K562 (cell line): Measurements from ENCODE around the gene NF2. TPM values are rescaled to one million over a fixed set of nuclear protein-coding genes. Genes with fewer than 3 reads are reported as not detected.

Experiments used
- ATAC-seq: fragments of 200-7000 bp; cut with Tn5 transposase; 3 replicates; pipeline ENCODE4 v1.9.1; 2020; ENCODE audit warnings: moderate library complexity
- BruUV-seq: library from RNA; stranded (reverse); fragments of 400-500 nt; replicated peaks from 2 replicates; lab custom pipeline; 2021; lab: Mats Ljungman, UMichigan
- CTCF ChIA-PET: fragments of 300-600 bp; formaldehyde crosslinking; extraction: SDS; loops from one replicate; lab custom pipeline; 2021; ENCODE audit warnings: low intra/inter-chr PET ratio; lab: Yijun Ruan, JAX
- POLR2A ChIA-PET: fragments of 300-600, 350-650 bp; sonication (Branson Sonifier 250); formaldehyde crosslinking; extraction: SDS; loops from one replicate; lab custom pipeline; 2021; ENCODE audit warnings: antibody characterized with exemption, inconsistent platforms; lab: Yijun Ruan, JAX
- DNase-seq, 4 experiments: peaks; one replicate each; pipeline versions ENCODE4 v3.0.0 to v3.0.0-alpha.2; 2011 to 2018; ENCODE audit warnings: low spot score in 3 of 4, mixed read lengths in 3 of 4; ENCODE audit errors: extremely low read depth in 1 of 4
- FAIRE-seq: peaks from 2 replicates; lab custom pipeline; 2011; peaks lifted over from hg19 to GRCh38; lab: Jason Lieb, UNC
- H2AFZ ChIP-seq: 2 replicates; pipeline ENCODE4 v1.6.0; 2011; ENCODE audit warnings: low read depth, low read length, control low read depth, inconsistent platforms
- H3K27ac ChIP-seq: fragments of 200-600 bp; 3 replicates; pipeline ENCODE4 v1.8.0; 2011; ENCODE audit warnings: low read depth, mild to moderate bottlenecking, control low read depth, inconsistent platforms, low read length, moderate library complexity, mixed read lengths; ENCODE audit errors: extremely low read depth
- H3K27me3 ChIP-seq, 2 experiments: fragments of 300-600 bp in 1 of 2; 2 replicates in 1 of 2; 3 replicates in 1 of 2; pipeline versions ENCODE4 v1.6.0 to v1.8.0; 2011; ENCODE audit warnings: inconsistent platforms in 2 of 2, low read length in 2 of 2, mild to moderate bottlenecking in 1 of 2, mixed read lengths in 1 of 2, moderate library complexity in 1 of 2; ENCODE audit not compliant: control insufficient read depth in 2 of 2, insufficient read depth in 2 of 2
- H3K36me3 ChIP-seq: fragments of 300-600 bp; 3 replicates; pipeline ENCODE4 v1.8.0; 2011; ENCODE audit warnings: mild to moderate bottlenecking, low read length, inconsistent platforms; ENCODE audit not compliant: control insufficient read depth, insufficient read depth
- H3K4me1 ChIP-seq, 2 experiments: fragments of 200-600 bp in 1 of 2; replicated peaks in 1 of 2; 2 replicates in 1 of 2; 3 replicates in 1 of 2; pipeline versions ENCODE4 v1.5.1 to v1.8.0; 2011; ENCODE audit warnings: inconsistent platforms in 2 of 2, low read length in 2 of 2, mild to moderate bottlenecking in 1 of 2, mixed read lengths in 1 of 2, moderate library complexity in 1 of 2; ENCODE audit not compliant: control insufficient read depth in 2 of 2, insufficient read depth in 2 of 2
- H3K4me2 ChIP-seq: 2 replicates; pipeline ENCODE4 v1.6.1; 2011; ENCODE audit warnings: low read length, control low read depth, inconsistent platforms, mixed read lengths; ENCODE audit not compliant: insufficient read depth
- H3K4me3 ChIP-seq: fragments of 200-600 bp; sonication (generic), shearing (Covaris generic); 2 replicates; pipeline ENCODE4 v1.5.1; 2016; ENCODE audit warnings: control low read depth, inconsistent platforms
- H3K79me2 ChIP-seq: fragments of 200-600 bp; 3 replicates; pipeline ENCODE4 v1.8.0; 2011; ENCODE audit warnings: low read length, inconsistent platforms; ENCODE audit not compliant: control insufficient read depth, insufficient read depth
- H3K9ac ChIP-seq, 2 experiments: 2 replicates each; pipeline versions ENCODE4 v1.6.0 to v1.6.1; 2011; ENCODE audit warnings: low read depth in 2 of 2, low read length in 2 of 2, control low read depth in 1 of 2, inconsistent platforms in 1 of 2, mild to moderate bottlenecking in 1 of 2, mixed read lengths in 1 of 2; ENCODE audit not compliant: insufficient read depth in 1 of 2
- H3K9me1 ChIP-seq: one replicate; pipeline ENCODE4 v1.6.0; 2011; ENCODE audit warnings: inconsistent platforms, mild to moderate bottlenecking, low read length, moderate library complexity; ENCODE audit not compliant: control insufficient read depth, insufficient read depth
- H3K9me3 ChIP-seq: replicated peaks from 2 replicates; pipeline ENCODE4 v1.5.1; 2011; ENCODE audit warnings: low read depth, low read length, inconsistent platforms; ENCODE audit not compliant: control insufficient read depth, insufficient read depth
- H4K20me1 ChIP-seq: replicated peaks from 2 replicates; pipeline ENCODE4 v1.6.1; 2011; ENCODE audit warnings: low read length, inconsistent platforms, mixed read lengths; ENCODE audit not compliant: control insufficient read depth, insufficient read depth
- BRF1 ChIP-seq: IDR thresholded peaks from 3 replicates; pipeline ENCODE4 v1.6.1; 2011; ENCODE audit warnings: borderline replicate concordance, mild to moderate bottlenecking; ENCODE audit not compliant: insufficient read length; ENCODE audit errors: extremely low read depth
- FOXO4 ChIP-seq: fragments of 450-650 bp; formaldehyde crosslinking; IDR thresholded peaks from 2 replicates; pipeline ENCODE4 v1.4.0; 2020; ENCODE audit warnings: mild to moderate bottlenecking, moderate library complexity
- HMGXB4 ChIP-seq: sonication (generic); formaldehyde crosslinking; IDR thresholded peaks from 2 replicates; pipeline ENCODE4 v1.8.1; 2023; ENCODE audit warnings: mild to moderate bottlenecking, missing genetic modification reagents
- MLX ChIP-seq, 2 experiments: fragments of 450-650 bp in 1 of 2; sonication (generic) in 1 of 2; formaldehyde crosslinking; conservative IDR thresholded peaks; 2 replicates each; pipeline versions ENCODE4 v1.4.0 to v1.8.1; 2020 to 2022; ENCODE audit warnings: mild to moderate bottlenecking in 1 of 2, missing genetic modification reagents in 1 of 2
- POLR2AphosphoS2 ChIP-seq: IDR thresholded peaks from 2 replicates; pipeline ENCODE4 v1.6.1; 2012; ENCODE audit warnings: low read length, improper control_type of control experiment
- TAF9B ChIP-seq: fragments of 450-650 bp; IDR thresholded peaks from 2 replicates; pipeline ENCODE4 v1.6.1; 2018; ENCODE audit warnings: mild to moderate bottlenecking; ENCODE audit not compliant: partially characterized antibody
- ZKSCAN3 ChIP-seq: fragments of 250-450 bp; sonication (Bioruptor Pico); IDR thresholded peaks from 2 replicates; pipeline ENCODE4 v1.4.0; 2020
- ZNF583 ChIP-seq: fragments of 250-450 bp; sonication (Bioruptor Pico); IDR thresholded peaks from 2 replicates; pipeline ENCODE4 v1.4.0; 2020
- ZNF589 ChIP-seq: fragments of 200-800 bp; sonication (Bioruptor generic); IDR thresholded peaks from 2 replicates; pipeline ENCODE4 v1.6.1; 2016; ENCODE audit warnings: low read depth, missing genetic modification characterization, missing compliant biosample characterization
- WGBS: fragments of 100-300 bp; shearing (Covaris generic); methylation state at CpG from one replicate; pipeline ENCODE4 v1.1.6; 2016; ENCODE audit warnings: low coverage, mixed read lengths; ENCODE audit not compliant: insufficient coverage; ENCODE audit errors: missing lambda C conversion rate; 5-methylcytosine and 5-hydroxymethylcytosine counted together
- in situ Hi-C: fragments of 300-500 bp; cut with MboI; formaldehyde crosslinking; loops from 4 replicates; pipeline ENCODE4 v1.15.0; 2018; ENCODE audit warnings: inconsistent platforms, mixed read lengths
- intact Hi-C: fragments of 100-400 bp; cut with micrococcal nuclease; formaldehyde crosslinking; loops from 2 replicates; pipeline ENCODE4 v1.14.2; 2022
- polyA plus RNA-seq, 8 experiments: library from polyadenylated mRNA; depleted of rRNA in 4 of 8; stranded (reverse) in 5 of 8; unstranded in 3 of 8; fragments of >200 nt; fragmentation: Nextera tagmentation in 2 of 8; fragmentation: Illumina TruSeq in 1 of 8; extraction: Ambion mirVana in 2 of 8; extraction: Trizol in 1 of 8; gene quantifications; 2 replicates each; pipeline versions ENCODE4 v1.2.1 to v1.2.3, GENCODE V29; 2011 to 2014; ENCODE audit warnings: inconsistent platforms in 1 of 8, missing spikeins in 1 of 8
- total RNA-seq, 7 experiments: library from RNA; depleted of rRNA in 6 of 7; stranded (reverse); fragments of >200 nt in 6 of 7; fragmentation: Illumina TruSeq in 2 of 7; extraction: Trizol in 2 of 7; gene quantifications; 2 replicates each; pipeline versions ENCODE4 v1.2.1 to v1.2.3, GENCODE V29; 2011 to 2021; ENCODE audit warnings: low replicate concordance in 1 of 7
- TF ChIP-seq, protein P1 (sequence below): fragments of 450-650 bp; formaldehyde crosslinking; IDR thresholded peaks from 2 replicates; pipeline ENCODE4 v1.4.0; 2022; ENCODE audit warnings: missing genetic modification characterization

Gene NF2
- total and polyA plus RNA-seq, 9 of the 15 experiments (the other 6 are each of a cell fraction or from before 2014, with no cell fraction given) = 2.2 to 32.5 (median 15.2) TPM

DNA sequence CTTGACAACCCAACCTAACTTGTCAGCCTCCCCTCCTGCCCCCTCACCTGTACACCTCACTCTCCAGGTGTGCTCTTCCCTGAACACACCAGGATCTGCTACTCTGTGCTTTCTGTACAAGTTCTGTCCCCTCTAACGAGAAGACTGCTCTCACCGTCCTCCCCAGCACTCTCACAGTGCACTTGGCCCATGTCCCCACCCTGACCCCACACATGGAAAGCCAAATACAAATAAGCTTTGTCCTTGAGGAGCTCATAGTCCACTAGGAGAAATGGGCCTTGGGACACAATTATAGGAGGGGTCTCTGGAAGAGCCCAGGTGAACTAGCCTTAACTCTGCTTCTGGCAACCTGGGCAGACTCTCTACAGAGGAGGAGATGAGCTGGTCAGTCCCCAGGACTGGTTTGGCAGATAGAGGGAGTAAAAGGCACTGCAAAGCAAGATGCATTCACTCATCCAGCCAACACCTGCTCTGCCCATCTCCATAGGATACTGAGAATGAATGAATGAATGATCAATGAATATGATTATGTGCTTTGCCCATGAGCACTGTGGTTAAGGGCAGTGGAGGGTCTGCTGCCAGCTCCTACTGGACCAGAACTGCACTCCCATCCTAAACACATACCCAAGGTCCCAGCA lies 32.4 kb upstream of the NF2 start:
- Histone ChIP-seq H3K4me2 (no peak overlapping the region), H2AFZ (no peak overlapping the region), H3K79me2 (no peaks in the 10 kb centered on the region), H3K9me1 (no peaks in the 10 kb centered on the region), H3K9me3 (no peaks in the 10 kb centered on the region), H3K4me3 (no peak overlapping the region), H3K27me3 (no peaks in the 10 kb centered on the region), H3K27ac (no peak overlapping the region), H3K9ac (peak overlapping the region in 1 of 2 experiments; percentile 26; a peak in 1 of 4 replicates), H4K20me1 (no peaks in the 10 kb centered on the region), H3K4me1 (peaks cover 9 to 20% of the 10 kb centered on the region in 2 experiments; a peak in 4 of 5 replicates), H3K36me3 (peaks cover 15% of the 10 kb centered on the region; the same call in 1 of the 3 replicates)
- ATAC-seq (no peak; the same call in 2 of the 3 replicates), FAIRE-seq (no peak), DNase-seq (no peak)
- 62% methylated on average over 2 of the region's 2 CpGs for WGBS
- intact Hi-C loops = no loop called here
- in situ Hi-C loops = no loop called here
- no TSS peak for BruUV-seq
- ChIA-PET CTCF (no interaction called here), POLR2A (no interaction called here)
- TF ChIP-seq ZNF589 (no peak), HMGXB4 (CRISPR knock-in tag) (no peak), MLX (CRISPR knock-in tag; conservative IDR thresholded peaks at IDR 0.05) (no peak), ZNF583 (CRISPR knock-in tag) (no peak), BRF1 (no peak), TAF9B (no peak), POLR2AphosphoS2 (no peak), ZKSCAN3 (CRISPR knock-in tag) (no peak), FOXO4 (CRISPR knock-in tag) (no peak)
- TF ChIP-seq, protein P1, sequence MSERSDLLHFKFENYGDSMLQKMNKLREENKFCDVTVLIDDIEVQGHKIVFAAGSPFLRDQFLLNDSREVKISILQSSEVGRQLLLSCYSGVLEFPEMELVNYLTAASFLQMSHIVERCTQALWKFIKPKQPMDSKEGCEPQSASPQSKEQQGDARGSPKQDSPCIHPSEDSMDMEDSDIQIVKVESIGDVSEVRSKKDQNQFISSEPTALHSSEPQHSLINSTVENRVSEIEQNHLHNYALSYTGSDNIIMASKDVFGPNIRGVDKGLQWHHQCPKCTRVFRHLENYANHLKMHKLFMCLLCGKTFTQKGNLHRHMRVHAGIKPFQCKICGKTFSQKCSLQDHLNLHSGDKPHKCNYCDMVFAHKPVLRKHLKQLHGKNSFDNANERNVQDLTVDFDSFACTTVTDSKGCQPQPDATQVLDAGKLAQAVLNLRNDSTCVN (CRISPR knock-in tag) = no peak
